ENCODE measurements around the gene KCNIP1. TPM values are rescaled to one million over a fixed set of nuclear protein-coding genes. Genes with fewer than 3 reads are reported as not detected.

KCNIP1 gene
- total RNA-seq, 1 experiment from 2014 or later: not detected

DNA sequence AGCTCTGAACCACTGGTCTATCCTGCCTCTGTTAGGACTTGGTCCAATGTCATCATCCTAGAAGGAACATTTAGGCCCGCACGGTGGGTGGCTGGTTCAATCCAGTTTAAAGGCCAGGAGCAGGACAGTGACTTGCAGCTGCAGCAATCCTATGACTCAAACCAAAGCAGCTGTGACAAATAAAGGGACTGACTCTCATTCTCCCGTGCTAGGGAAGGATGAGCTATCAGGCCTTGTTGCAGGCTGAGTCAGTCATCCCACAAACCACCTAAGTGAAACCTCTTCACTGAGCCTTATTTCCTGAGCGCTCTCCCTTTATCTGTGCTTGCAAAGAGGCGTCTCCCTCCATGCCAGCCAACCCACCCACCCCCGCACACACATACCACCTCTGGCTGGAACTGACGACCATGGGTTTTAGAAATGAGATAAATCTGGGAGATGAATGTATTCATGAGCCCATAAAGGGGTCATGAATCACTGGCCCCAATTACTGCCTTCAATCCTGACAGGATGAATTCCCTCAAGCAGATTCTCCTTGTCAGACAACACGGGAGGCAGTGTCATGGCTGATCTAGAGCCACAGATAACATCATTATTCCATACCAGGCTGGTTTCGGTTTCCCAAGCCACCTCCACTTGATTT is 93.4 kb downstream of the KCNIP1 start:
- CTCF ChIA-PET: interaction anchor here (1.4 kb wide), 1 partner anchor 162 kb away, joined by 3 read pairs; no protein-coding TSS in a partner anchor
- Histone ChIP-seq H3K4me3 (ENCODE audit: low read depth in 2 of 2, low read length in 2 of 2) (no peak overlapping the region), H3K9me3 (ENCODE audit: control insufficient read depth, insufficient read depth, low read depth, low read length) (no peaks in the 10 kb centered on the region), H3K27ac (ENCODE audit: low read length) (no peak overlapping the region), H3K27me3 (ENCODE audit: control insufficient read depth, insufficient read depth, low read length) (peaks cover 2% of the 10 kb centered on the region; the same call in 1 of the 2 replicates), H3K36me3 (ENCODE audit: control insufficient read depth, insufficient read depth, low read length) (no peaks in the 10 kb centered on the region), H3K4me1 (ENCODE audit: control insufficient read depth, insufficient read depth, low read length) (no peaks in the 10 kb centered on the region)
- DNase-seq (ENCODE audit: low read depth, low spot score) (peak; percentile 24), ATAC-seq (no peak)
- TF ChIP-seq TCF7L2 (IDR thresholded peaks at IDR 0.05; ENCODE audit: low read depth, low read length) (no peak), POLR2AphosphoS5 (IDR thresholded peaks at IDR 0.05; ENCODE audit: low read depth, low read length) (no peak), SIN3A (IDR thresholded peaks at IDR 0.05; ENCODE audit: borderline replicate concordance, insufficient read depth, low read depth, low read length) (no peak)
- TF ChIP-seq, protein P1, sequence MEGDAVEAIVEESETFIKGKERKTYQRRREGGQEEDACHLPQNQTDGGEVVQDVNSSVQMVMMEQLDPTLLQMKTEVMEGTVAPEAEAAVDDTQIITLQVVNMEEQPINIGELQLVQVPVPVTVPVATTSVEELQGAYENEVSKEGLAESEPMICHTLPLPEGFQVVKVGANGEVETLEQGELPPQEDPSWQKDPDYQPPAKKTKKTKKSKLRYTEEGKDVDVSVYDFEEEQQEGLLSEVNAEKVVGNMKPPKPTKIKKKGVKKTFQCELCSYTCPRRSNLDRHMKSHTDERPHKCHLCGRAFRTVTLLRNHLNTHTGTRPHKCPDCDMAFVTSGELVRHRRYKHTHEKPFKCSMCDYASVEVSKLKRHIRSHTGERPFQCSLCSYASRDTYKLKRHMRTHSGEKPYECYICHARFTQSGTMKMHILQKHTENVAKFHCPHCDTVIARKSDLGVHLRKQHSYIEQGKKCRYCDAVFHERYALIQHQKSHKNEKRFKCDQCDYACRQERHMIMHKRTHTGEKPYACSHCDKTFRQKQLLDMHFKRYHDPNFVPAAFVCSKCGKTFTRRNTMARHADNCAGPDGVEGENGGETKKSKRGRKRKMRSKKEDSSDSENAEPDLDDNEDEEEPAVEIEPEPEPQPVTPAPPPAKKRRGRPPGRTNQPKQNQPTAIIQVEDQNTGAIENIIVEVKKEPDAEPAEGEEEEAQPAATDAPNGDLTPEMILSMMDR (IDR thresholded peaks at IDR 0.05): no peak
- TF ChIP-seq, protein P2, sequence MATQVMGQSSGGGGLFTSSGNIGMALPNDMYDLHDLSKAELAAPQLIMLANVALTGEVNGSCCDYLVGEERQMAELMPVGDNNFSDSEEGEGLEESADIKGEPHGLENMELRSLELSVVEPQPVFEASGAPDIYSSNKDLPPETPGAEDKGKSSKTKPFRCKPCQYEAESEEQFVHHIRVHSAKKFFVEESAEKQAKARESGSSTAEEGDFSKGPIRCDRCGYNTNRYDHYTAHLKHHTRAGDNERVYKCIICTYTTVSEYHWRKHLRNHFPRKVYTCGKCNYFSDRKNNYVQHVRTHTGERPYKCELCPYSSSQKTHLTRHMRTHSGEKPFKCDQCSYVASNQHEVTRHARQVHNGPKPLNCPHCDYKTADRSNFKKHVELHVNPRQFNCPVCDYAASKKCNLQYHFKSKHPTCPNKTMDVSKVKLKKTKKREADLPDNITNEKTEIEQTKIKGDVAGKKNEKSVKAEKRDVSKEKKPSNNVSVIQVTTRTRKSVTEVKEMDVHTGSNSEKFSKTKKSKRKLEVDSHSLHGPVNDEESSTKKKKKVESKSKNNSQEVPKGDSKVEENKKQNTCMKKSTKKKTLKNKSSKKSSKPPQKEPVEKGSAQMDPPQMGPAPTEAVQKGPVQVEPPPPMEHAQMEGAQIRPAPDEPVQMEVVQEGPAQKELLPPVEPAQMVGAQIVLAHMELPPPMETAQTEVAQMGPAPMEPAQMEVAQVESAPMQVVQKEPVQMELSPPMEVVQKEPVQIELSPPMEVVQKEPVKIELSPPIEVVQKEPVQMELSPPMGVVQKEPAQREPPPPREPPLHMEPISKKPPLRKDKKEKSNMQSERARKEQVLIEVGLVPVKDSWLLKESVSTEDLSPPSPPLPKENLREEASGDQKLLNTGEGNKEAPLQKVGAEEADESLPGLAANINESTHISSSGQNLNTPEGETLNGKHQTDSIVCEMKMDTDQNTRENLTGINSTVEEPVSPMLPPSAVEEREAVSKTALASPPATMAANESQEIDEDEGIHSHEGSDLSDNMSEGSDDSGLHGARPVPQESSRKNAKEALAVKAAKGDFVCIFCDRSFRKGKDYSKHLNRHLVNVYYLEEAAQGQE (IDR thresholded peaks at IDR 0.05; ENCODE audit: insufficient read depth in 1 of 2, low read depth in 2 of 2, low read length in 1 of 2): no peak
- no TSS peak for BruUV-seq (replicated peaks)
- intact Hi-C loops (cut with micrococcal nuclease; ENCODE audit: unreplicated experiment): no loop called here
- in situ Hi-C loops (cut with HindIII; ENCODE audit: low pct_unique_long_range_greater_than_20kb, low sequenced_read_pairs): no loop called here
- POLR2A ChIA-PET: no interaction called here

DNA sequence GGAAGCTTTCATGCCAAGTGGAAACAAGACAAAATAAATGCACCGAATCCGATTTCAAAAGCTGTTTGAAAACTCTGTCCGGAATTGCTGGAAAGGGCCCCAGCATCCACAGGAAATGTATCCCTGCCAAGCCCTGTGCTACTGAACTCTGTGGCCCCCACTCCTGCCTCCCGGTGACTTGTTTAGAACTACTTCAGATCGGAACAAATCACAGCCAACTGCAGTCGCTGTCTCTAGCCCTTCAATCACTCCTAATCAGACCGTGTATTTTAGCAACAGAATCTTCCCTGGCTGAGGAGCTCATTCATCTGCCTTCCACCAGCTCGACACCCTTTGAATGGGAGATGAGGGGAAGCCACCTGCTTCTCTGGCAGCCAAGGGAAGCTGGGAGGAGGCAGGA is 94.1 kb downstream of the KCNIP1 start:
- H3K27me3 ChIP-seq (ENCODE audit: control insufficient read depth, insufficient read depth, low read length): no peaks in the 10 kb centered on the region; the same call in 1 of the 2 replicates
- ATAC-seq (no peak), DNase-seq (ENCODE audit: low read depth, low spot score) (no peak)
- CTCF ChIA-PET: interaction anchor here (1.4 kb wide), 1 partner anchor 163 kb away, joined by 3 read pairs; no protein-coding TSS in a partner anchor
- intact Hi-C loops (cut with micrococcal nuclease; ENCODE audit: unreplicated experiment): no loop called here
- TF ChIP-seq, protein P2 (IDR thresholded peaks at IDR 0.05; ENCODE audit: insufficient read depth in 1 of 2, low read depth in 2 of 2, low read length in 1 of 2): no peak
- TF ChIP-seq TCF7L2 (IDR thresholded peaks at IDR 0.05; ENCODE audit: low read depth, low read length) (no peak), POLR2AphosphoS5 (IDR thresholded peaks at IDR 0.05; ENCODE audit: low read depth, low read length) (no peak), SIN3A (IDR thresholded peaks at IDR 0.05; ENCODE audit: borderline replicate concordance, insufficient read depth, low read depth, low read length) (no peak)
- TF ChIP-seq, protein P1 (IDR thresholded peaks at IDR 0.05): no peak
- H3K27ac ChIP-seq (ENCODE audit: low read length): no peak overlapping the region
- no peak overlapping the region for H3K4me3 ChIP-seq (ENCODE audit: low read depth in 2 of 2, low read length in 2 of 2)
- H3K36me3 ChIP-seq (ENCODE audit: control insufficient read depth, insufficient read depth, low read length): no peaks in the 10 kb centered on the region
- no peaks in the 10 kb centered on the region for H3K9me3 ChIP-seq (ENCODE audit: control insufficient read depth, insufficient read depth, low read depth, low read length)
- in situ Hi-C loops (cut with HindIII; ENCODE audit: low pct_unique_long_range_greater_than_20kb, low sequenced_read_pairs): no loop called here
- H3K4me1 ChIP-seq (ENCODE audit: control insufficient read depth, insufficient read depth, low read length): no peaks in the 10 kb centered on the region
- POLR2A ChIA-PET: no interaction called here
- no TSS peak for BruUV-seq (replicated peaks)

Data from Panc1 (cell line).